CD14-positive monocyte (primary cell): ENCODE results near the gene CAMK1. TPM values are rescaled to one million over a fixed set of nuclear protein-coding genes. Genes with fewer than 3 reads are reported as not detected.

Experiments used
- DNase-seq, 3 donors: peaks; one replicate each; pipeline ENCODE4 v3.0.0-alpha.2; 2011 to 2022
- H2AFZ ChIP-seq: 2 replicates; pipeline ENCODE4 v1.6.0; 2012; ENCODE audit warnings: mild to moderate bottlenecking, low read depth, low read length, inconsistent platforms; ENCODE audit not compliant: insufficient read depth, poor library complexity, severe bottlenecking
- H3K27ac ChIP-seq, 2 donors: 1 replicate in 1 of 2; 2 replicates in 1 of 2; pipeline ENCODE4 v1.5.1; 2012 to 2013; ENCODE audit warnings: low read length in 2 of 2, control low read depth in 1 of 2, inconsistent platforms in 1 of 2, low read depth in 1 of 2, mild to moderate bottlenecking in 1 of 2
- H3K27me3 ChIP-seq, 2 donors: one replicate each; pipeline versions ENCODE4 v1.6.0 to v1.6.1; 2011 to 2013; ENCODE audit warnings: low read length in 2 of 2; ENCODE audit not compliant: control insufficient read depth in 2 of 2, insufficient read depth in 2 of 2
- H3K36me3 ChIP-seq, 2 donors: replicated peaks in 1 of 2; 1 replicate in 1 of 2; 2 replicates in 1 of 2; pipeline versions ENCODE4 v1.5.1 to v1.6.1; 2012 to 2013; ENCODE audit warnings: low read length in 2 of 2, control low read depth in 1 of 2, inconsistent platforms in 1 of 2, mild to moderate bottlenecking in 1 of 2; ENCODE audit not compliant: insufficient read depth in 2 of 2, control insufficient read depth in 1 of 2
- H3K4me1 ChIP-seq, 2 donors: 1 replicate in 1 of 2; 2 replicates in 1 of 2; pipeline versions ENCODE4 v1.5.1 to v1.6.1; 2012 to 2013; ENCODE audit warnings: low read length in 2 of 2, control low read depth in 1 of 2, inconsistent platforms in 1 of 2, mild to moderate bottlenecking in 1 of 2, moderate library complexity in 1 of 2; ENCODE audit not compliant: insufficient read depth in 2 of 2, control insufficient read depth in 1 of 2
- H3K4me2 ChIP-seq: replicated peaks from 2 replicates; pipeline ENCODE3; 2012; ENCODE audit warnings: low read length, moderate library complexity, mild to moderate bottlenecking; ENCODE audit not compliant: poor library complexity, severe bottlenecking; ENCODE audit errors: extremely low read depth
- H3K4me3 ChIP-seq, 3 experiments: fragments of 200-600 bp in 1 of 3; sonication (generic) in 1 of 3; replicated peaks in 1 of 3; 1 replicate in 2 of 3; 2 replicates in 1 of 3; pipeline ENCODE4 v1.5.1; 2011 to 2013; ENCODE audit warnings: low read length in 3 of 3, mild to moderate bottlenecking in 3 of 3, control low read depth in 2 of 3, low read depth in 2 of 3, inconsistent platforms in 1 of 3, moderate library complexity in 1 of 3
- H3K79me2 ChIP-seq: 2 replicates; pipeline ENCODE4 v1.6.0; 2012; ENCODE audit warnings: mild to moderate bottlenecking, control low read depth, inconsistent platforms, low read length, moderate library complexity; ENCODE audit not compliant: insufficient read depth
- H3K9ac ChIP-seq: 2 replicates; pipeline ENCODE4 v1.6.0; 2017; ENCODE audit warnings: low read length, mild to moderate bottlenecking; ENCODE audit not compliant: insufficient read depth, poor library complexity, severe bottlenecking
- H3K9me3 ChIP-seq, 2 donors: replicated peaks in 1 of 2; 1 replicate in 1 of 2; 2 replicates in 1 of 2; pipeline versions ENCODE4 v1.5.1 to v1.6.1; 2012 to 2013; ENCODE audit warnings: low read length in 2 of 2, control low read depth in 1 of 2; ENCODE audit not compliant: control insufficient read depth in 1 of 2, insufficient read depth in 1 of 2
- H4K20me1 ChIP-seq: 2 replicates; pipeline ENCODE4 v1.6.0; 2012; ENCODE audit warnings: mild to moderate bottlenecking, low read length, control low read depth, moderate library complexity; ENCODE audit not compliant: insufficient read depth
- H3K27ac Mint-ChIP-seq, 7 donors: one replicate each; pipeline ENCODE4 v1.8.0; 2020; ENCODE audit warnings: mild to moderate bottlenecking in 7 of 7, mixed read lengths in 7 of 7, moderate library complexity in 6 of 7, inconsistent platforms in 2 of 7
- H3K27me3 Mint-ChIP-seq, 3 donors: one replicate each; pipeline ENCODE4 v1.8.0; 2021 to 2022; ENCODE audit warnings: low read depth in 3 of 3, mild to moderate bottlenecking in 3 of 3, mixed read lengths in 3 of 3, moderate library complexity in 3 of 3, inconsistent platforms in 1 of 3
- H3K36me3 Mint-ChIP-seq, 2 donors: one replicate each; pipeline ENCODE4 v1.8.0; 2020; ENCODE audit warnings: mixed read lengths in 2 of 2, inconsistent platforms in 1 of 2, mild to moderate bottlenecking in 1 of 2
- H3K4me1 Mint-ChIP-seq: one replicate; pipeline ENCODE4 v1.8.0; 2020; ENCODE audit warnings: mild to moderate bottlenecking, mixed read lengths
- H3K4me3 Mint-ChIP-seq, 2 donors: one replicate each; pipeline ENCODE4 v1.8.0; 2020; ENCODE audit warnings: mild to moderate bottlenecking in 2 of 2, mixed read lengths in 2 of 2, moderate library complexity in 1 of 2
- H3K9me3 Mint-ChIP-seq, 7 donors: one replicate each; pipeline ENCODE4 v1.8.0; 2020 to 2022; ENCODE audit warnings: mixed read lengths in 7 of 7, mild to moderate bottlenecking in 6 of 7, moderate library complexity in 6 of 7, inconsistent platforms in 2 of 7
- WGBS: methylation state at CpG from one replicate; pipeline ENCODE4 v1.1.5; 2013; ENCODE audit warnings: missing lambda C conversion rate; ENCODE audit not compliant: insufficient coverage; 5-methylcytosine and 5-hydroxymethylcytosine counted together
- intact Hi-C, 2 donors: fragments of 100-400 bp; cut with micrococcal nuclease; formaldehyde crosslinking; loops; one replicate each; pipeline versions ENCODE4 v1.15.0 to v1.15.1; 2023
- polyA plus RNA-seq, 3 donors: library from polyadenylated mRNA; depleted of rRNA in 1 of 3; unstranded in 2 of 3; stranded (reverse) in 1 of 3; fragments of 300-500 nt in 2 of 3; fragments of >200 nt in 1 of 3; fragmentation: Illumina TruSeq in 2 of 3; gene quantifications; 1 replicate in 2 of 3; 2 replicates in 1 of 3; pipeline ENCODE4 v1.2.3, GENCODE V29; 2012 to 2021
- TF ChIP-seq, protein P1 (sequence below): fragments of 200-600 bp; IDR thresholded peaks from one replicate; pipeline ENCODE4 v1.8.0; 2022; ENCODE audit warnings: antibody characterized with exemption, mild to moderate bottlenecking

Gene CAMK1
- polyA plus RNA-seq, 3 donors: 106 to 137 (median 118) TPM

DNA sequence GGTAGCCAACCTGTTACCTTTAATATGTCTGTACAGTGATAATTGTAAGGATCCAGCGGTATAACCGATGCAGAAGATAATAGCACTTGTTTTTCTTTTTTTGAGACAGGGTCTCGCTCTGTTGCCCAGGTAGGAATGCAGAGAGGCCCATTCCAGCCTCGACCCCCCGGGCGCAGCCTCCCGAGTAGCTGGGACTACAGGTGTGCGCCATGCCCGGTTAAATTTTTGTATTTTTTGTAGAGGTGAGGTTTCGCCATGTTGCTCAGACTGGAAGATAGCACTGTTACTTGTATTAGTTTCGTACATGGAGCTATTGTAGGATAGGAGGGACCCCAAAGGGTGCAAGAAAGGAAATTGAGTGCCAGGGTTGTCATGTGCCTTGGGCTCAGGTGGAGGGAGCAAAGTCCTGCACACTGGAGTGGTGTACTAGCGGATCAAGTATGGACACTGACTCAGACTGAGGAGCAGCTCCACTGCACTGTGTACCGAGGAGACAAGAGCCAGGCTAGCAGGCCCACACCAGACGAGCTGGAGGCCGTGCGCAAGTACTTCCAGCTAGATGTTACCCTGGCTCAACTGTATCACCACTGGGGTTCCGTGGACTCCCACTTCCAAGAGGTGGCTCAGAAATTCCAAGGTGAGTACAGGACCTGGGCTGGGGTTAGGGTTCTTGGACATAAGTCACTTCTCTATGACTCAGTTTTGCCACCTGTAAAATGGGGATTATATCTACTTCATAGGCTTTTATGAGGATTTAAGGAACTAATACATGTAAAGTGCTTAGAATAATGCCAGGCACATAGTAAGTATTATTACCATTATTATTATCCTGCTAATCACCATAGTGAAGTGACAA lies 19.0 kb downstream of the CAMK1 start:
- H3K4me2 ChIP-seq: peak overlapping the region; percentile 93
- H3K9me3 Mint-ChIP-seq: no peaks in the 10 kb centered on the region
- H3K36me3 Mint-ChIP-seq: peaks cover 53 to 74% of the 10 kb centered on the region in 2 donors
- H3K79me2 ChIP-seq: peaks cover 23% of the 10 kb centered on the region
- TF ChIP-seq, protein P1, sequence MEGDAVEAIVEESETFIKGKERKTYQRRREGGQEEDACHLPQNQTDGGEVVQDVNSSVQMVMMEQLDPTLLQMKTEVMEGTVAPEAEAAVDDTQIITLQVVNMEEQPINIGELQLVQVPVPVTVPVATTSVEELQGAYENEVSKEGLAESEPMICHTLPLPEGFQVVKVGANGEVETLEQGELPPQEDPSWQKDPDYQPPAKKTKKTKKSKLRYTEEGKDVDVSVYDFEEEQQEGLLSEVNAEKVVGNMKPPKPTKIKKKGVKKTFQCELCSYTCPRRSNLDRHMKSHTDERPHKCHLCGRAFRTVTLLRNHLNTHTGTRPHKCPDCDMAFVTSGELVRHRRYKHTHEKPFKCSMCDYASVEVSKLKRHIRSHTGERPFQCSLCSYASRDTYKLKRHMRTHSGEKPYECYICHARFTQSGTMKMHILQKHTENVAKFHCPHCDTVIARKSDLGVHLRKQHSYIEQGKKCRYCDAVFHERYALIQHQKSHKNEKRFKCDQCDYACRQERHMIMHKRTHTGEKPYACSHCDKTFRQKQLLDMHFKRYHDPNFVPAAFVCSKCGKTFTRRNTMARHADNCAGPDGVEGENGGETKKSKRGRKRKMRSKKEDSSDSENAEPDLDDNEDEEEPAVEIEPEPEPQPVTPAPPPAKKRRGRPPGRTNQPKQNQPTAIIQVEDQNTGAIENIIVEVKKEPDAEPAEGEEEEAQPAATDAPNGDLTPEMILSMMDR: no peak
- no peaks in the 10 kb centered on the region for H3K27me3 ChIP-seq
- peak overlapping the region; percentile 85 for H2AFZ ChIP-seq
- no peaks in the 10 kb centered on the region for H3K9me3 ChIP-seq
- H3K36me3 ChIP-seq: peaks cover 44 to 63% of the 10 kb centered on the region in 2 donors
- 66% methylated on average over 17 of the region's 17 CpGs for WGBS
- intact Hi-C loops: loop anchor here (1.0 to 2.0 kb wide), 3 partner anchors 19 to 42 kb away; partner anchors contain the start of genes ARPC4 (in 1 of the 2), BRPF1 (in 1 of the 2) and TADA3 (in 1 of the 2)
- H3K4me3 Mint-ChIP-seq: peak overlapping the region; percentile 90 to 98
- no peak for DNase-seq
- peak overlapping the region; percentile 95 to 99 (median 96) for H3K27ac Mint-ChIP-seq
- H3K27me3 Mint-ChIP-seq: peaks cover 0 to 2% (median 0%) of the 10 kb centered on the region in 3 donors
- peak overlapping the region; percentile 58 for H3K9ac ChIP-seq
- peak overlapping the region; percentile 57 to 92 (median 80) for H3K4me3 ChIP-seq
- H3K27ac ChIP-seq: peak overlapping the region; percentile 84 to 89
- H3K4me1 ChIP-seq: peaks cover 35 to 42% of the 10 kb centered on the region in 2 donors
- H3K4me1 Mint-ChIP-seq: peaks cover 42% of the 10 kb centered on the region
- peaks cover 18% of the 10 kb centered on the region for H4K20me1 ChIP-seq

- Histone ChIP-seq H3K79me2 (peaks cover 23% of the 10 kb centered on the region), H3K27me3 (no peaks in the 10 kb centered on the region), H4K20me1 (peaks cover 18% of the 10 kb centered on the region), H3K4me3 (peak within 1 kb of the TSS; percentile 57 to 92 (median 80)), H3K36me3 (peaks cover 52 to 69% of the 10 kb centered on the region in 2 donors), H3K4me2 (peak within 1 kb of the TSS; percentile 93), H3K27ac (peak within 1 kb of the TSS; percentile 84 to 89), H3K9ac (peak within 1 kb of the TSS; percentile 58), H3K9me3 (no peaks in the 10 kb centered on the region), H2AFZ (peak within 1 kb of the TSS; percentile 85), H3K4me1 (peaks cover 29 to 35% of the 10 kb centered on the region in 2 donors)
- peak within 1 kb of the TSS; percentile 90 to 98 for H3K4me3 Mint-ChIP-seq
- peak; percentile 96 to 97 (median 97) for DNase-seq
- H3K27ac Mint-ChIP-seq: peak within 1 kb of the TSS; percentile 95 to 99 (median 96)
- intact Hi-C loops: loop anchor here (1.0 to 2.0 kb wide), 3 partner anchors 19 to 43 kb away; partner anchors contain the start of genes ARPC4 (in 2 of the 2), TADA3 (in 2 of the 2) and BRPF1 (in 1 of the 2)
- H3K36me3 Mint-ChIP-seq: peaks cover 58 to 77% of the 10 kb centered on the region in 2 donors
- WGBS: under 1% methylated on average over 53 of the region's 60 CpGs
- TF ChIP-seq, protein P1: no peak
- H3K27me3 Mint-ChIP-seq: peaks cover 0 to 2% (median 0%) of the 10 kb centered on the region in 3 donors
- H3K9me3 Mint-ChIP-seq: no peaks in the 10 kb centered on the region
- H3K4me1 Mint-ChIP-seq: peaks cover 37% of the 10 kb centered on the region
These were observed 19.8 kb downstream of the CAMK1 start, which contains the start of gene OGG1 for GRCh38 chr3:9749645-9750555. Gene OGG1 (plus strand): TSS chr3:9749952. CDS start chr3:9750287, 335 bp downstream.
